Choroid plexus epithelial cell (primary cell): ENCODE data around the gene PAOX.

Experiments
- DNase-seq: peaks from one replicate; pipeline ENCODE4 v3.0.0-alpha.2; 2010; ENCODE audit warnings: low read depth
- H3K4me3 ChIP-seq: 2 replicates; pipeline ENCODE4 v1.5.1; 2011; ENCODE audit warnings: low read depth, mild to moderate bottlenecking, control low read depth, low read length, moderate library complexity
- CTCF ChIP-seq: conservative IDR thresholded peaks from 2 replicates; pipeline ENCODE4 v1.5.1; 2011; ENCODE audit warnings: low read depth, mild to moderate bottlenecking, control low read depth, inconsistent platforms, low read length, moderate library complexity

Gene PAOX

GRCh38 chr10:133440633-133441285 is 61.7 kb downstream of the PAOX start:
- TF ChIP-seq CTCF = no peak
- no peak overlapping the region for H3K4me3 ChIP-seq
- no peak for DNase-seq
